Astrocyte (in vitro differentiated cells and primary cell): ENCODE data around the gene ALOX5. TPM values are rescaled to one million over a fixed set of nuclear protein-coding genes. Genes with fewer than 3 reads are reported as not detected.
"Not testable (repeated sequence)": the region's sequence is repeated elsewhere in the genome, so short reads cannot be mapped to it uniquely, and the experiment has no call there.

Experiments
- DNase-seq: peaks from one replicate; pipeline ENCODE4 v3.0.0-alpha.2; 2010; ENCODE audit warnings: low read depth
- FAIRE-seq: peaks from 2 replicates; lab custom pipeline; 2011; peaks lifted over from hg19 to GRCh38; lab: Jason Lieb, UNC
- H2AFZ ChIP-seq: 2 replicates; pipeline ENCODE4 v1.6.0; 2012; ENCODE audit warnings: low read depth, low read length, inconsistent platforms
- H3K27ac ChIP-seq: 2 replicates; pipeline ENCODE4 v1.5.1; 2011; ENCODE audit warnings: low read depth, low read length, inconsistent platforms
- H3K27me3 ChIP-seq: 2 replicates; pipeline ENCODE4 v1.6.0; 2011; ENCODE audit warnings: low read length, inconsistent platforms; ENCODE audit not compliant: insufficient read depth
- H3K36me3 ChIP-seq: 2 replicates; pipeline ENCODE4 v1.5.1; 2011; ENCODE audit warnings: low read length, inconsistent platforms; ENCODE audit not compliant: insufficient read depth
- H3K4me1 ChIP-seq: 2 replicates; pipeline ENCODE4 v1.5.1; 2011; ENCODE audit warnings: low read length, inconsistent platforms; ENCODE audit not compliant: insufficient read depth
- H3K4me2 ChIP-seq: 2 replicates; pipeline ENCODE4 v1.6.0; 2012; ENCODE audit warnings: low read length, inconsistent platforms
- H3K4me3 ChIP-seq: 2 replicates; pipeline ENCODE4 v1.5.1; 2011; ENCODE audit warnings: low read depth, mild to moderate bottlenecking, low read length, inconsistent platforms; ENCODE audit not compliant: insufficient read depth
- H3K79me2 ChIP-seq: 2 replicates; pipeline ENCODE4 v1.6.0; 2012; ENCODE audit warnings: mild to moderate bottlenecking, low read length, inconsistent platforms; ENCODE audit not compliant: insufficient read depth
- H3K9ac ChIP-seq: 2 replicates; pipeline ENCODE4 v1.6.0; 2012; ENCODE audit warnings: mild to moderate bottlenecking, low read length, inconsistent platforms
- H3K9me3 ChIP-seq: 2 replicates; pipeline ENCODE4 v1.5.1; 2012; ENCODE audit warnings: low read depth, mild to moderate bottlenecking, low read length, inconsistent platforms; ENCODE audit not compliant: insufficient read depth
- H4K20me1 ChIP-seq: 2 replicates; pipeline ENCODE4 v1.6.0; 2012; ENCODE audit warnings: low read length, inconsistent platforms; ENCODE audit not compliant: insufficient read depth
- H3K27ac Mint-ChIP-seq: one replicate; pipeline ENCODE4 v1.8.0; 2021; ENCODE audit warnings: mild to moderate bottlenecking, mixed read lengths; ENCODE audit not compliant: unreplicated experiment
- H3K27me3 Mint-ChIP-seq: one replicate; pipeline ENCODE4 v1.8.0; 2021; ENCODE audit warnings: low read depth, mixed read lengths; ENCODE audit not compliant: unreplicated experiment
- H3K36me3 Mint-ChIP-seq: one replicate; pipeline ENCODE4 v1.8.0; 2021; ENCODE audit warnings: low read depth, mixed read lengths; ENCODE audit not compliant: unreplicated experiment
- H3K4me1 Mint-ChIP-seq: one replicate; pipeline ENCODE4 v1.8.0; 2021; ENCODE audit warnings: low read depth, mixed read lengths; ENCODE audit not compliant: unreplicated experiment
- H3K4me3 Mint-ChIP-seq: one replicate; pipeline ENCODE4 v1.8.0; 2021; ENCODE audit warnings: mild to moderate bottlenecking, moderate library complexity, mixed read lengths; ENCODE audit not compliant: unreplicated experiment
- H3K9me3 Mint-ChIP-seq: one replicate; pipeline ENCODE4 v1.8.0; 2021; ENCODE audit warnings: mild to moderate bottlenecking, mixed read lengths; ENCODE audit not compliant: unreplicated experiment
- EZH2 ChIP-seq: IDR thresholded peaks from 2 replicates; pipeline ENCODE4 v1.6.1; 2012; ENCODE audit warnings: mild to moderate bottlenecking, low read length, inconsistent platforms; ENCODE audit not compliant: insufficient read depth
- total RNA-seq: library from RNA; stranded (reverse); gene quantifications from 2 replicates; pipeline ENCODE4 v1.2.1, GENCODE V29; 2021
- TF ChIP-seq, protein P1 (sequence below): IDR thresholded peaks from 2 replicates; pipeline ENCODE4 v1.5.1; 2011; ENCODE audit warnings: low read depth, mild to moderate bottlenecking, inconsistent platforms, low read length, moderate library complexity; ENCODE audit not compliant: insufficient read depth

The ALOX5 gene
- total RNA-seq, 1 donor from 2014 or later, result 1.0 TPM

- H3K27ac Mint-ChIP-seq, result no peak overlapping the region
- H3K36me3 Mint-ChIP-seq, result no peaks in the 10 kb centered on the region
- H3K4me1 Mint-ChIP-seq, result no peaks in the 10 kb centered on the region
- H3K36me3 ChIP-seq, result no peaks in the 10 kb centered on the region
- H3K4me2 ChIP-seq, result no peak overlapping the region
- no peaks in the 10 kb centered on the region for H3K9me3 ChIP-seq
- H3K9me3 Mint-ChIP-seq, result peaks cover 9% of the 10 kb centered on the region
- H2AFZ ChIP-seq, result no peak overlapping the region
- H3K4me1 ChIP-seq, result no peaks in the 10 kb centered on the region
- no peaks in the 10 kb centered on the region for H3K79me2 ChIP-seq
- no peak overlapping the region for H3K4me3 ChIP-seq
- no peak for TF ChIP-seq EZH2
- TF ChIP-seq, protein P1, sequence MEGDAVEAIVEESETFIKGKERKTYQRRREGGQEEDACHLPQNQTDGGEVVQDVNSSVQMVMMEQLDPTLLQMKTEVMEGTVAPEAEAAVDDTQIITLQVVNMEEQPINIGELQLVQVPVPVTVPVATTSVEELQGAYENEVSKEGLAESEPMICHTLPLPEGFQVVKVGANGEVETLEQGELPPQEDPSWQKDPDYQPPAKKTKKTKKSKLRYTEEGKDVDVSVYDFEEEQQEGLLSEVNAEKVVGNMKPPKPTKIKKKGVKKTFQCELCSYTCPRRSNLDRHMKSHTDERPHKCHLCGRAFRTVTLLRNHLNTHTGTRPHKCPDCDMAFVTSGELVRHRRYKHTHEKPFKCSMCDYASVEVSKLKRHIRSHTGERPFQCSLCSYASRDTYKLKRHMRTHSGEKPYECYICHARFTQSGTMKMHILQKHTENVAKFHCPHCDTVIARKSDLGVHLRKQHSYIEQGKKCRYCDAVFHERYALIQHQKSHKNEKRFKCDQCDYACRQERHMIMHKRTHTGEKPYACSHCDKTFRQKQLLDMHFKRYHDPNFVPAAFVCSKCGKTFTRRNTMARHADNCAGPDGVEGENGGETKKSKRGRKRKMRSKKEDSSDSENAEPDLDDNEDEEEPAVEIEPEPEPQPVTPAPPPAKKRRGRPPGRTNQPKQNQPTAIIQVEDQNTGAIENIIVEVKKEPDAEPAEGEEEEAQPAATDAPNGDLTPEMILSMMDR, result no peak
- FAIRE-seq (no peak), DNase-seq (no peak)
- no peaks in the 10 kb centered on the region for H4K20me1 ChIP-seq
- H3K27me3 ChIP-seq, result no peaks in the 10 kb centered on the region
- H3K27me3 Mint-ChIP-seq, result peaks cover 7% of the 10 kb centered on the region
- no peak overlapping the region for H3K27ac ChIP-seq
- no peak overlapping the region for H3K4me3 Mint-ChIP-seq
- H3K9ac ChIP-seq, result no peak overlapping the region
These were observed 37.6 kb downstream of the ALOX5 start for GRCh38 chr10:45411607-45411940.

DNA sequence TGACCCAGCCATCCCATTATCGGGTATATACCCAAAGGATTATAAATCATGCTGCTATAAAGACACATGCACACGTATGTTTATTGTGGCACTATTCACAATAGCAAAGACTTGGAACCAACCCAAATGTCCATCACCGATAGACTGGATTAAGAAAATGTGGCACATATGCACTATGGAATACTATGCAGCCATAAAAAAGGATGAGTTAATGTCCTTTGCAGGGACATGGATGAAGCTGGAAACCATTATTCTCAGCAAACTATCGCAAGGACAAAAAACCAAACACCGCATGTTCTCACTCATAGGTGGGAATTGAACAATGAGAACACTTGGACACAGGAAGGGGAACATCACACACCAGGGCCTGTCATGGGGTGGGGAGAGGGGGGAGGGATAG is 41.0 kb downstream of the ALOX5 start:
- not testable (repeated sequence) for H3K4me3 ChIP-seq, H3K4me1 Mint-ChIP-seq, H3K36me3 ChIP-seq, H3K36me3 Mint-ChIP-seq, H4K20me1 ChIP-seq, H3K9me3 ChIP-seq, H3K4me3 Mint-ChIP-seq, H3K79me2 ChIP-seq, FAIRE-seq, H3K27ac ChIP-seq, H3K9ac ChIP-seq, H3K27me3 ChIP-seq, DNase-seq, H3K4me1 ChIP-seq, H2AFZ ChIP-seq, H3K27ac Mint-ChIP-seq, H3K4me2 ChIP-seq
- Mint-ChIP-seq H3K9me3 (peaks cover 11% of the 10 kb centered on the region), H3K27me3 (peaks cover 16% of the 10 kb centered on the region)

DNA sequence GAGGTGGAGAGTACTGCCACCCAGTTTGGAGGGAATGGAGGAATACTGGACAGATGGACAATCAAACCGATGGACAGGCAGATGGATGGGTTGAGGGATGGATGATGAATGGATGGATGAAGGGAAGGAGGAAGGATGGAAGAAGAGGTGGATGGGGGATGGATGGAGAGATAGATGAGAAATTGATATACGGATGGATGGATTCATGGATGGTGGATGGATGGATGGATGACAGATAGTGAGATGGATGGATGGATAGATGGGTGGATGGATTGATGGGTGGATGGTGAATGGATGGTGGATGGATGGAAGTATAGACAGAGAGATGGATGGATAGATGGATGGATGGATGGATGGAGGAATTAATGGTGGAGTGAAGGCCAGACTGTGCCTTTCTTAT is 42.6 kb downstream of the ALOX5 start:
- DNase-seq, result no peak
- no peak overlapping the region for H3K4me3 ChIP-seq
- peaks cover 2% of the 10 kb centered on the region for H3K4me1 ChIP-seq
- Mint-ChIP-seq H3K4me3 (no peak overlapping the region), H3K4me1 (peaks cover 13% of the 10 kb centered on the region), H3K27me3 (peaks cover 22% of the 10 kb centered on the region), H3K36me3 (no peaks in the 10 kb centered on the region), H3K9me3 (peaks cover 11% of the 10 kb centered on the region), H3K27ac (no peak overlapping the region)
- TF ChIP-seq, protein P1, result no peak
- no peak for TF ChIP-seq EZH2
- no peak overlapping the region for H2AFZ ChIP-seq
- no peak overlapping the region for H3K27ac ChIP-seq
- FAIRE-seq, result no peak
- no peaks in the 10 kb centered on the region for H3K36me3 ChIP-seq
- no peak overlapping the region for H3K9ac ChIP-seq
- H3K4me2 ChIP-seq, result no peak overlapping the region
- H4K20me1 ChIP-seq, result no peaks in the 10 kb centered on the region
- H3K79me2 ChIP-seq, result no peaks in the 10 kb centered on the region
- no peaks in the 10 kb centered on the region for H3K9me3 ChIP-seq
- no peaks in the 10 kb centered on the region for H3K27me3 ChIP-seq
